Central memory CD8-positive, alpha-beta T cell (primary cell): ENCODE data around the gene NAGPA.
A peak's percentile ranks its signal among the peaks of the same experiment; 100 is the strongest.

Source experiments
- ATAC-seq: fragments of 150-1000 bp; cut with Tn5 transposase; replicated peaks from 2 replicates; pipeline ENCODE4 v1.10.0; 2022; ENCODE audit warnings: mild to moderate bottlenecking, moderate FRiP score, moderate number of reproducible peaks; ENCODE audit not compliant: poor library complexity, severe bottlenecking; ENCODE audit errors: extremely low read depth
- DNase-seq, 2 donors: peaks; one replicate each; pipeline ENCODE4 v3.0.0; 2021; ENCODE audit warnings: low spot score in 2 of 2
- H3K27ac Mint-ChIP-seq: one replicate; pipeline ENCODE4 v1.8.0; 2022; ENCODE audit warnings: low read depth, mild to moderate bottlenecking, moderate library complexity, mixed read lengths
- H3K27me3 Mint-ChIP-seq: one replicate; pipeline ENCODE4 v1.8.0; 2022; ENCODE audit warnings: mixed read lengths
- H3K36me3 Mint-ChIP-seq: one replicate; pipeline ENCODE4 v1.8.0; 2022; ENCODE audit warnings: mild to moderate bottlenecking, moderate library complexity, mixed read lengths; ENCODE audit not compliant: insufficient read depth
- H3K4me1 Mint-ChIP-seq: one replicate; pipeline ENCODE4 v1.8.0; 2022; ENCODE audit warnings: mixed read lengths
- H3K4me3 Mint-ChIP-seq: one replicate; pipeline ENCODE4 v1.8.0; 2022; ENCODE audit warnings: mild to moderate bottlenecking, moderate library complexity, mixed read lengths
- H3K9me3 Mint-ChIP-seq: one replicate; pipeline ENCODE4 v1.8.0; 2022; ENCODE audit warnings: mixed read lengths

Gene NAGPA

DNA sequence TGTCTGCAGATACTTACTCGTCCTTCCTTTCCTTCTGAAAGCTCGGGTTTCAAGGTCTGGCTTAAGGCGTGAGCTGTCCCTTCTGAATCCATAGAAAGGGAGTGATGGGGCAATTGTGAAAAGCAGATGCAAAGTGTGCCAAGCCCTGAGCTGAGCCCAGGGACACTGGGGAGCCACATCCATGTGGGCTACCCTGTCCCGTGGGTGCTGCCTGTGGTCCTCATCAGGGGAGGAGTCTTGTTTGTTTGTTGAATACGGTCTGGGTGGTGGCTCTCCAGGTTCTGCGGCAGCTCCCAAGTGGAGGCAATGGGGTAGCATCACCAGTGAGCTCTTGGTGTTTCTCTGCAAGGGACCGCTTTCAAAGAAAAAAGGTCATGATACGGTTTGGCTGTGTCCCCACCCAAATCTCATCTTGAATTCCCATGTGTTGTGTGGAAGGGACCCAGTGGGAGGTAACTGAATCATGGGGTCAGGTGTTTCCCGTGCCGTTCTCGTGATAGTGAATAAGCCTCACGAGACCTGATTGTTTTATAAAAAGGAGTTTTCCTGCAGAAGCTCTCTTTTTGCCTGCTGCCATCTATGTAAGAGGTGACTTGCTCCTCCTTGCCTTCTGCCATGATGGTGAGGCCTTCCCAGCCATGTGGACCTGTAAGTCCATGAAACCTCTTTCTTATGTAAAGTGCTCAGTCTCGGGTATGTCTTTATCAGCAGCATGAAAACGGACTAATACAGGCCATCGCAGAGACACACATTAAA, 36.9 kb upstream of the NAGPA start:
- no peaks in the 10 kb centered on the region for H3K9me3 Mint-ChIP-seq
- H3K27ac Mint-ChIP-seq, result peak overlapping the region; percentile 98
- no peaks in the 10 kb centered on the region for H3K27me3 Mint-ChIP-seq
- peak overlapping the region; percentile 96 for H3K4me3 Mint-ChIP-seq
- H3K4me1 Mint-ChIP-seq, result peaks cover 25% of the 10 kb centered on the region
- no peak for ATAC-seq
- no peak for DNase-seq
- H3K36me3 Mint-ChIP-seq, result peaks cover 18% of the 10 kb centered on the region

DNA sequence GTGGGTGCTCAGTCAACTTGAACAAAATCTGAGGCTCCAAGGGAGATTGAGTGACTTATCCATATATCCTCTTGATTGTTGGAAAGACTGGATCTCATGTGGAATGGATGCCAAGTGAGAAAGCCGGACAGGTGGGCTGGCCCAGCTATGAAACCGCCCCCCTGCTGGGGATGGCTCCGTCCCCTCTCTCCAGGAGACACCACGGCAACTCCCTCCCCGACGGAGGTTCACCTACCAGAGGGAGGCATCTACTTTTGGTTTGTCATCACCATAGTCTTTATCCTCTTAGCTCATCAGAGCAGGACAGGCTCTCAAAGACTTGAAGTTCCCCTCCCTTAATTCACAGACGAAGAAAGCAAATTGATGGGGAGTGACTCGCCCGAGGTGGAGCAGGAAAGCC, 36.1 kb upstream of the NAGPA start:
- Mint-ChIP-seq H3K27ac (no peak overlapping the region), H3K27me3 (no peaks in the 10 kb centered on the region), H3K9me3 (no peaks in the 10 kb centered on the region), H3K4me1 (peaks cover 25% of the 10 kb centered on the region), H3K36me3 (peaks cover 13% of the 10 kb centered on the region), H3K4me3 (no peak overlapping the region)
- no peak for ATAC-seq
- DNase-seq, result no peak

DNA sequence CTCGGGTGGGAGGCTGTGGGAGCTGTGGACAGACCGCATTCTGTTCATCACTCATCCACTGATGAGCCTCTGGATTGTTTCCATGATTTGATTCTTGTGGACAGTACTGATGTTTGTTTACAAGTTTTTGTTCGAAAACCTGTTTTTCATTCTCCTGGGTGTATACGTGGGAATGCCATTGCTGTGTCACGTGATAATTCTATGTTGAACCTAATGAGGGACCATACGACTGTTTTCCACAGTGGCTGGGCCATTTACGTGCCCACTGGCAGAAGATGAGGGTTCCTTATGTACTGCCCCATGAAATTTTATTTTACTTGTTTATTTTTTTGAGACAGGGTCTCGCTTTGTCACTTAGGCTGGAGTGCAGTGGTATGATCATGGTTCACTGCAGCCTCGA, 35.3 kb upstream of the NAGPA start:
- no peak overlapping the region for H3K4me3 Mint-ChIP-seq
- ATAC-seq (no peak), DNase-seq (no peak)
- no peaks in the 10 kb centered on the region for H3K9me3 Mint-ChIP-seq
- no peak overlapping the region for H3K27ac Mint-ChIP-seq
- H3K36me3 Mint-ChIP-seq, result peaks cover 10% of the 10 kb centered on the region
- H3K27me3 Mint-ChIP-seq, result no peaks in the 10 kb centered on the region
- peaks cover 25% of the 10 kb centered on the region for H3K4me1 Mint-ChIP-seq

DNA sequence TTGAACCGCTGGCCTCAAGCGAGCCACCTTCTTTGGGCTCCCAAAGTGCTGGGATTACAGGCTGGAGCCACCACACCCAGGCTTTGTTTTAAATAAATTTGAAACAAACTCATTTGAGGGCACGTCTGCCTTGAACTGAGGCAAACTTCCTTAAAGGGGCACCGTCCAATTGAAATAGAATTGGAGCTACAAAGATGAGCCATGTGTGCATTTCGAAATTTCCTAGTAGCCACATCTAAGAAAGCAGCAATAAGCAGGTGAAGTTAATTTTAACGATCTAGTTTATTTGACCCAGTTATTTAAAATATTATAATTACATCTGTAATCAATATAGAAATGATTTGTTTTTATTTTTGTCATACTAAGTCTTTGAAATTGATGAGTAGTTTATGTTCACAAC, 32.8 kb upstream of the NAGPA start:
- Mint-ChIP-seq H3K9me3 (no peaks in the 10 kb centered on the region), H3K4me3 (no peak overlapping the region), H3K36me3 (peaks cover 2% of the 10 kb centered on the region), H3K27ac (no peak overlapping the region), H3K27me3 (peaks cover 18% of the 10 kb centered on the region), H3K4me1 (peaks cover 8% of the 10 kb centered on the region)
- ATAC-seq (no peak), DNase-seq (no peak)

DNA sequence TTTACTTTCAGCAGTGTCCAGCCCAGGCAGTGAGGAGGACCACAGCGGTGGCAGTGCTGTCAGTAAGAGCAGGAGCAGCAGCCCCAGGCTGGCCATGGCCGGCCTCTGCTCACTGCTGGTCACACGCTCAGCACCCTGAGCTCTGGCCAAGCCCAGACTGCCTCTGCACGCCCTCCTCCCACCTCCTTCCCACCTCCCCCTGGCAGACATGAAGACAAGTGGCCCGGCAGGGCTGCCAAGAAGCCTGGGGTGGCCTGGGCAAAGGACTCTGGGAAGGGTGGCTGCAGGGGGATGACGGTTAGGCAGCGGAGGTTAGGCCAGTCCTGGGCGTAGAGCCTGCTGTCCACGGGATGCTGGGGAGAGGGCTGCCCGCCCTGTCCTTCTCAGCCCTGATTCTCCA, 32.1 kb upstream of the NAGPA start, which contains the start of gene C16orf89:
Gene C16orf89, minus strand, starts transcription at position 144 of the 400 bp plus-strand sequence. Its CDS starts 48 bp downstream, at position 96.
- no peak within 1 kb of the TSS for H3K4me3 Mint-ChIP-seq
- H3K9me3 Mint-ChIP-seq, result no peaks in the 10 kb centered on the region
- no peak for ATAC-seq
- no peak for DNase-seq
- no peaks in the 10 kb centered on the region for H3K36me3 Mint-ChIP-seq
- H3K27ac Mint-ChIP-seq, result no peak within 1 kb of the TSS
- H3K27me3 Mint-ChIP-seq, result peaks cover 18% of the 10 kb centered on the region
- peaks cover under 1% of the 10 kb centered on the region for H3K4me1 Mint-ChIP-seq

DNA sequence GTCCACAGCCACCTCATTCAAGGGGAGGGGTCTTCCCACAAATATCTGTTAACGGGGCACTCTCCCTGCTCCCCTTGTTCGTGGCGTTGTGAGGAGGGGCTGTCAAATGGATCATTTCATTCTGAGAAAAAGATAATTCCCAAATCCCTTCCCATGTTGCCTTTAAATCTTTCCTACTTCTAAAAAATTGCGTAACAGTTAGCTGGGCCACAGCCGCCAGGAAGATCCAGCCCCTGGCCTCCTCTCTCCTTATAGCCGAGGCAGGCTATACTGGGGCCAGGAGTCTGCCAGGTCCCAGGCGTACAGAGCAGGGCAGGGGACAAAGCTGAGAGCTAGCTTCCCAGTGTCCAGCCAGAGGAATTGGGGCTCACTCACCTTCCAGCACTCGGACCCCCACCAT, 31.6 kb upstream of the NAGPA start:
- H3K9me3 Mint-ChIP-seq, result no peaks in the 10 kb centered on the region
- H3K36me3 Mint-ChIP-seq, result no peaks in the 10 kb centered on the region
- H3K4me3 Mint-ChIP-seq, result no peak overlapping the region
- ATAC-seq (no peak), DNase-seq (no peak)
- no peak overlapping the region for H3K27ac Mint-ChIP-seq
- no peaks in the 10 kb centered on the region for H3K4me1 Mint-ChIP-seq
- H3K27me3 Mint-ChIP-seq, result peaks cover 18% of the 10 kb centered on the region

DNA sequence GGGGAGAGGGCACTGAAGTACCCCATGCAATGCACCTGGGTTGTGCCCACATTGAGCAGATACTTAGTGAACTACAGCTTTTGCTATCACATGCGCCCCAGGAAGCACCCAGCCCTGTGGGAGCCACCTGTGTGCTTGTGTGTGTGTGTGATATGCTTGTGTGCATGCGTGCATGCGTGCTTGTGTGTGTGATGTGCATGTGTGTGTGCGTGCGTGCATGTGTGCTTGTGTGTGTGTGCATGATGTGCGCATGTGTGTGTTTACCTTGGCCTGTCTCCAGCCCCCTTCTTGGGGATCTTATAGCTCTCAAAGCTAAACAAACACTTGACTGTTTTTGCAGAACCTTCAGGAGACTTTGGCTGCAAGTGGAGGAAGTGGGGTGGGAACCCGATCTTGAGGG, 31.2 kb upstream of the NAGPA start:
- no peaks in the 10 kb centered on the region for H3K36me3 Mint-ChIP-seq
- peaks cover 18% of the 10 kb centered on the region for H3K27me3 Mint-ChIP-seq
- ATAC-seq, result no peak

DNA sequence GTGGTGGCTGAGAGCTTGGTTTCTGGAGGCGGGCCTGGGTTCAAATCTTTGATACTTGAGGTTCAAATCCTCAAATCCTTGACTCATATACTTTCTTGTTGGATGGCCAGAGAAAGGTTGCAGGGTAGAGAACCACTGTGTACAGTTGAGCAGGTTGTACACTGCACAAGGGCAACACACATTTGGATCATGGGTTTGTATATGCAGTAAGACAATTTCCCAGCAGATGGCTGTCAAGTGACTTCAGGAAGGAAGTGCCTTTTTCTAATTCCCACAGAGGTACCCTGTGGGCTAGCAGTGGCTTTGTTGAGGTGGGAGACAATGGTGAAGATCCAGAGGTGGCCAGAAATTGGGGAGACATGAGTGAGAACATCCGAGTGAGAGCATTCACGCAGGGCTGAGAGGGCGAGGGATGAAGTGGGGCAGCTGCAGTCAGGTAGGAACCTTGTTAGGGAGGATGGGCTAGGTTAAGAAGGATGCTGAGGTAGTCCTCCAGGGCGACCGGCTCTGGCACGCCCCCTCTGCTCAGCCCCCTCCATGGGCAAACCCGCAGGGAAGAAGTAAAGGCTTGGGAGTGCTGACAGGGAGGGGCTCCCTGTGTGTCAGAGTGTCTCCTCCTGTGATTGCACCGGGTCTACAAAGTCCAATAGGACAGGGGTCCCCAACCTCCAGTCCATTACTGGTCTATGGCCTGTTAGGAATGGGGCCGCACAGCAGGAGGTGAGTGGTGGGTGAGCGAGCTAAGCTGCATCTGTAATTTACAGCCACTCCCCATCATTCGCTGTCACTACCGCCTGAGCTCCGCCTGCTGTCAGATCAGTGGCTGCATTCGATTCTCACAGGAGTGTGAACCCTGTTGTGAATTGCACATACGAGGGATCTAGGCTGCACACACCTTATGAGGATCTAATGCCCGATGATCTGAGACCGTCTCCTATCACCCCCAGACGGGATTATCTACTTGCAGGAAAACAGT, 29.3 kb upstream of the NAGPA start:
- H3K4me1 Mint-ChIP-seq, result no peaks in the 10 kb centered on the region
- H3K27ac Mint-ChIP-seq, result no peak overlapping the region
- no peaks in the 10 kb centered on the region for H3K9me3 Mint-ChIP-seq
- H3K27me3 Mint-ChIP-seq, result peaks cover 18% of the 10 kb centered on the region
- no peak for ATAC-seq
- no peaks in the 10 kb centered on the region for H3K36me3 Mint-ChIP-seq
- no peak overlapping the region for H3K4me3 Mint-ChIP-seq
- no peak for DNase-seq

More for the DNA sequence above, 31.2 kb upstream of the NAGPA start:
- Mint-ChIP-seq H3K4me1 (no peaks in the 10 kb centered on the region), H3K27ac (no peak overlapping the region), H3K9me3 (no peaks in the 10 kb centered on the region), H3K4me3 (no peak overlapping the region)
- DNase-seq, result no peak

DNA sequence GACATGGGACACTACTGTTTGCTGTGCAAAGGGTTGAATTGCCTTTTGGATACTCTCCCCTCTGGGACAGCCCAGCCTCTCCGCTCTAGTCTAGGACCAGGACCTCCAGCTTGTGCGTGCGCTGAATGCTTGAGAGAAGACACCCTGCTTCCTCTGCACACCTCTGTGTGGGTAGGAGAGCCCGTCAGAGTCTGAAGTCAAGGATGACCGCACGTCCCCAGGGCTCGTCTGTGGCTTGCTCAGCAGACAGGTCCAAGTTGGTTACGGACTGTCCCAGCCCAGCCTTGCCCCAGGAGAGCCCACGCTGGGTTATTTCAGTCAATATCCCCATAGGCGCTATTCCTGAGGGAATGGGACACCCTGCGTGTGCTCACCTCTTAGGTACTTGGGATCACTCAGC, 28.3 kb upstream of the NAGPA start:
- Mint-ChIP-seq H3K4me3 (no peak overlapping the region), H3K27ac (no peak overlapping the region)

DNA sequence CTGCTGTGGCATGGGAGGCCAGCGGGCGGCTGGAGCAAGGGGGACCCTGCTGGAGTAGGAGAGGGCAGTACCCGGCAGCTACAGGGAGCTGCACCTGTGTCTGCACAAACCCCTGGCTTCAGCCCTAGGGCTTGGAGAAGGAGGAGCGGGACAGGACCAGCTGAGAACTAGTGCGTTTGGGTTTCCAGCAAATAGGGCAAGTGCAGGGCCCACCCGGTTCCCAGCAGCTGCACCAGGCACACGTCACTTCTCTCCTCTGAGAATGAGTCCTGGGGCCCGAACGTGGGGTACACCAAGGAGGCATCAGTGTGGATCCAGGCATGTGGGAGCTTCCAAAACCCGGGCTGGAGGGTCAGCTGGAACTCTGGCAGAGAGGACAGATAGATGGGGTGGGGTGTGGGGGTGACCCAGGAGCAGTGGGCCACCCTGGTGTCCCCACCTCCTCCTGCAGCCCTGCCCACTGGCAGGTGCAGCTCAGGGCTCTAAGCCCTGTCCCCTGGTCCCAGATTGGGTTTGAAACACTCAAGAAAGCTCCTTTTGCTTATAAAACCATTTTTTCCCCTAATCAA, 26.4 kb upstream of the NAGPA start:
- H3K4me1 Mint-ChIP-seq, result no peaks in the 10 kb centered on the region
- peaks cover 18% of the 10 kb centered on the region for H3K27me3 Mint-ChIP-seq
- no peak overlapping the region for H3K27ac Mint-ChIP-seq
- peaks cover 3% of the 10 kb centered on the region for H3K36me3 Mint-ChIP-seq
- DNase-seq, result no peak
- no peak overlapping the region for H3K4me3 Mint-ChIP-seq
- H3K9me3 Mint-ChIP-seq, result no peaks in the 10 kb centered on the region
- ATAC-seq, result no peak

More for the DNA sequence above, 28.3 kb upstream of the NAGPA start:
- H3K36me3 Mint-ChIP-seq, result peaks cover 2% of the 10 kb centered on the region
- peaks cover 18% of the 10 kb centered on the region for H3K27me3 Mint-ChIP-seq
- no peaks in the 10 kb centered on the region for H3K4me1 Mint-ChIP-seq
- DNase-seq, result no peak
- ATAC-seq, result no peak
- H3K9me3 Mint-ChIP-seq, result no peaks in the 10 kb centered on the region

DNA sequence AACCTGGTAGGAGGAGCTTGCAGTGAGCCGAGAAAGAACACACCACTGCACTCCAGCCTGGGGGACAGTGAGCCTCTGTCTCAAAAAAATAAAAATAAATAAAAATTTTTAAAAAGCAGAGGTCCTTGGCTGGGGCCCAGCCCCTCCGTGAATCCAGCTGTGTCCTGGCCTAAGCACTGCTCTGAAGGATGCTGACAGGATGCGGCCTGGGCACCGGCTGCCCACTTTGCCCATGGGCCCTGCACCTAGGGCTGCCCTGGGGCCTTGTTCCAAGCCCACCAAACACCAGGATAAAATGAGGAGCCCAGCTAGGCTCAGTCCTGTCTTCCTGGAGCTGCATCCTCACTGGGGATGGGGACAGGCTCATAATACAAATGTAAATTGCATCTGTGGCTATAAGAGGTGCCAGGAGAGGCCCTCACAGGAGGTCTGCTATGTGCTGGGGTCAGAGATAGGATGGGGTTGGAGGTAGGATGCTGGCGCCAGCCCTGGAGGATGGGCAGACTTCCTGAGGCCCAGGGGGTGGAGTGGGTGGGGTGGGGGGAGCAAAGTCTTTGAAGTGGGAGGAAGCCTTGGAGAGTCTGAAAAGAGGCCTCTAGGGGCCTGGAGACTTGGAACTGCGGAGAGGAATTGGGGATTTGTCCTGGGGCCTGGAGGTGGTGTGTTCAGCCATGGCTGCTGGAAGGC, 25.8 kb upstream of the NAGPA start:
- peaks cover 18% of the 10 kb centered on the region for H3K27me3 Mint-ChIP-seq
- H3K4me3 Mint-ChIP-seq, result no peak overlapping the region
- H3K9me3 Mint-ChIP-seq, result no peaks in the 10 kb centered on the region
- H3K4me1 Mint-ChIP-seq, result no peaks in the 10 kb centered on the region
- DNase-seq (no peak), ATAC-seq (no peak)
- peaks cover 3% of the 10 kb centered on the region for H3K36me3 Mint-ChIP-seq
- no peak overlapping the region for H3K27ac Mint-ChIP-seq

DNA sequence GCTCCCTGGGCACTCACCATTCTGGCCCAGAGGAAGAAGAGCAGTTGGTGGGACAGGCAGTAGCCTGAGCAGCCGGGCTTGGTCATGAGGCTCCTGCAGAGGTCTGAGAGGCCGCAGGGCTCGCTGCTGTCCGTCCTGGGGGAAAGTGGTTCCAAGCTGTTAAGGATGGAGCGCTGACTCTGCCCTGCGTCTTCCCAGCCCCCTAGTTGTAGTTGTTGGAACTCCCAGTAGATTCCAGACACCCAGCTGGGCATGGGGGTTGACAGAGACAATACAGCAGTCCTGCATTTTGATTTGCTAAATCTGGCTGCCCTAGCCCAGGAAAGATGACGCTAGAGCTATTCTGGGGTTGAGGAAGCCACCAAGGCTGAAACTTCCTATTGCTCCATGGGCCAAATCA, 24.7 kb upstream of the NAGPA start:
- no peaks in the 10 kb centered on the region for H3K4me1 Mint-ChIP-seq
- no peak overlapping the region for H3K27ac Mint-ChIP-seq
- H3K9me3 Mint-ChIP-seq, result no peaks in the 10 kb centered on the region
- no peak overlapping the region for H3K4me3 Mint-ChIP-seq
- peaks cover 3% of the 10 kb centered on the region for H3K36me3 Mint-ChIP-seq
- H3K27me3 Mint-ChIP-seq, result peaks cover 14% of the 10 kb centered on the region
- DNase-seq (no peak), ATAC-seq (no peak)
